H9 (cell line): ENCODE results near the gene SKP2. TPM values are rescaled to one million over a fixed set of nuclear protein-coding genes. Genes with fewer than 3 reads are reported as not detected.

Experiments used
- DNase-seq: peaks from one replicate; pipeline ENCODE4 v3.0.0-alpha.2; 2017
- H2AFZ ChIP-seq: one replicate; pipeline ENCODE4 v1.6.1; 2013; ENCODE audit warnings: mild to moderate bottlenecking, low read length, control low read depth, moderate library complexity
- H2AK5ac ChIP-seq: 2 replicates; pipeline ENCODE4 v1.6.1; 2013; ENCODE audit warnings: low read length, control low read depth, mixed read lengths; ENCODE audit not compliant: insufficient read length
- H2BK120ac ChIP-seq: one replicate; pipeline ENCODE4 v1.6.1; 2013; ENCODE audit warnings: low read depth, mild to moderate bottlenecking, low read length, control low read depth, inconsistent platforms; ENCODE audit not compliant: poor library complexity, severe bottlenecking
- H2BK12ac ChIP-seq: 2 replicates; pipeline ENCODE4 v1.6.1; 2013; ENCODE audit warnings: low read length, control low read depth, mixed read lengths, low read depth; ENCODE audit not compliant: insufficient read length
- H2BK15ac ChIP-seq: 2 replicates; pipeline ENCODE4 v1.6.1; 2013; ENCODE audit warnings: low read depth, low read length, control low read depth
- H2BK20ac ChIP-seq: one replicate; pipeline ENCODE4 v1.6.1; 2013; ENCODE audit warnings: low read depth, mild to moderate bottlenecking, low read length, control low read depth, inconsistent platforms; ENCODE audit not compliant: poor library complexity, severe bottlenecking
- H2BK5ac ChIP-seq: 2 replicates; pipeline ENCODE4 v1.6.1; 2013; ENCODE audit warnings: low read length, control low read depth, mixed read lengths; ENCODE audit not compliant: insufficient read length
- H3K14ac ChIP-seq: 2 replicates; pipeline ENCODE4 v1.6.1; 2013; ENCODE audit warnings: low read length, control low read depth; ENCODE audit not compliant: insufficient read depth
- H3K18ac ChIP-seq: 2 replicates; pipeline ENCODE4 v1.6.1; 2013; ENCODE audit warnings: low read depth, mild to moderate bottlenecking, mixed read lengths, low read length, control low read depth; ENCODE audit not compliant: insufficient read length
- H3K23ac ChIP-seq: 2 replicates; pipeline ENCODE4 v1.6.1; 2013; ENCODE audit warnings: low read length, control low read depth, mixed read lengths, low read depth; ENCODE audit not compliant: insufficient read length
- H3K23me2 ChIP-seq: 2 replicates; pipeline ENCODE4 v1.6.1; 2013; ENCODE audit warnings: low read depth, mild to moderate bottlenecking, mixed read lengths, low read length, control low read depth; ENCODE audit not compliant: insufficient read length, poor library complexity, severe bottlenecking
- H3K27ac ChIP-seq: 2 replicates; pipeline ENCODE4 v1.5.1; 2013; ENCODE audit warnings: low read length, control low read depth, mixed read lengths, low read depth; ENCODE audit not compliant: insufficient read length
- H3K27me3 ChIP-seq: 2 replicates; pipeline ENCODE4 v1.6.1; 2013; ENCODE audit warnings: low read length, control low read depth, inconsistent platforms; ENCODE audit not compliant: insufficient read depth
- H3K4ac ChIP-seq: 2 replicates; pipeline ENCODE4 v1.6.1; 2013; ENCODE audit warnings: low read depth, mild to moderate bottlenecking, control low read depth, inconsistent platforms, low read length, moderate library complexity
- H3K4me1 ChIP-seq: 2 replicates; pipeline ENCODE4 v1.6.1; 2013; ENCODE audit warnings: low read length, control low read depth, inconsistent platforms; ENCODE audit not compliant: insufficient read depth
- H3K4me2 ChIP-seq: 2 replicates; pipeline ENCODE4 v1.6.1; 2013; ENCODE audit warnings: low read length, control low read depth, mixed read lengths; ENCODE audit not compliant: insufficient read length, insufficient read depth
- H3K56ac ChIP-seq: 2 replicates; pipeline ENCODE4 v1.6.1; 2013; ENCODE audit warnings: low read depth, mild to moderate bottlenecking, mixed read lengths, low read length, control low read depth; ENCODE audit not compliant: insufficient read length
- H3K79me1 ChIP-seq: 2 replicates; pipeline ENCODE4 v1.6.1; 2013; ENCODE audit warnings: low read depth, mild to moderate bottlenecking, moderate library complexity, low read length, control low read depth, inconsistent platforms; ENCODE audit not compliant: insufficient read depth, poor library complexity, severe bottlenecking
- H3K79me2 ChIP-seq: 2 replicates; pipeline ENCODE4 v1.6.1; 2013; ENCODE audit warnings: low read length, control low read depth, inconsistent platforms; ENCODE audit not compliant: insufficient read depth
- H3K9ac ChIP-seq: 2 replicates; pipeline ENCODE4 v1.6.1; 2013; ENCODE audit warnings: low read length, control low read depth, mixed read lengths; ENCODE audit not compliant: insufficient read length; ENCODE audit errors: extremely low read depth
- H3K9me3 ChIP-seq: one replicate; pipeline ENCODE4 v1.6.1; 2013; ENCODE audit warnings: low read depth, low read length, inconsistent platforms; ENCODE audit not compliant: control insufficient read depth
- H3T11ph ChIP-seq: one replicate; pipeline ENCODE4 v1.6.1; 2013; ENCODE audit warnings: mild to moderate bottlenecking, low read length, control low read depth, inconsistent platforms
- H4K20me1 ChIP-seq: one replicate; pipeline ENCODE4 v1.6.1; 2013; ENCODE audit not compliant: control insufficient read depth, insufficient read length, insufficient read depth
- H4K5ac ChIP-seq: 2 replicates; pipeline ENCODE4 v1.6.1; 2013; ENCODE audit warnings: low read depth, mild to moderate bottlenecking, mixed read lengths, low read length, control low read depth; ENCODE audit not compliant: insufficient read length
- H4K8ac ChIP-seq: replicated peaks from 2 replicates; pipeline ENCODE4 v1.6.1; 2013; ENCODE audit warnings: low read length, control low read depth, mixed read lengths, low read depth; ENCODE audit not compliant: insufficient read length
- H4K91ac ChIP-seq: 2 replicates; pipeline ENCODE4 v1.6.1; 2013; ENCODE audit warnings: low read depth, mild to moderate bottlenecking, moderate library complexity, mixed read lengths, low read length, control low read depth; ENCODE audit not compliant: insufficient read length
- H3K27ac Mint-ChIP-seq, 3 experiments: 2 replicates in 2 of 3; 3 replicates in 1 of 3; pipeline ENCODE4 v1.8.0; 2020 to 2021; ENCODE audit warnings: mixed read lengths in 3 of 3, mild to moderate bottlenecking in 1 of 3, moderate library complexity in 1 of 3
- H3K27me3 Mint-ChIP-seq: 2 replicates; pipeline ENCODE4 v1.8.0; 2021; ENCODE audit warnings: low read depth, mild to moderate bottlenecking, moderate library complexity, mixed read lengths
- H3K36me3 Mint-ChIP-seq, 3 experiments: 2 replicates in 2 of 3; 3 replicates in 1 of 3; pipeline ENCODE4 v1.8.0; 2020 to 2021; ENCODE audit warnings: low read depth in 3 of 3, mixed read lengths in 3 of 3; ENCODE audit not compliant: insufficient read depth in 1 of 3
- H3K4me1 Mint-ChIP-seq, 2 experiments: 2 replicates each; pipeline ENCODE4 v1.8.0; 2020; ENCODE audit warnings: mixed read lengths in 2 of 2
- H3K4me3 Mint-ChIP-seq, 2 experiments: 2 replicates in 1 of 2; 3 replicates in 1 of 2; pipeline ENCODE4 v1.8.0; 2020 to 2021; ENCODE audit warnings: mild to moderate bottlenecking in 2 of 2, mixed read lengths in 2 of 2, moderate library complexity in 1 of 2
- H3K9me3 Mint-ChIP-seq, 2 experiments: 2 replicates in 1 of 2; 3 replicates in 1 of 2; pipeline ENCODE4 v1.8.0; 2020; ENCODE audit warnings: mild to moderate bottlenecking in 2 of 2, mixed read lengths in 2 of 2, moderate library complexity in 1 of 2
- WGBS: extraction: QIAGEN DNeasy Blood & Tissue Kit; methylation state at CpG from one replicate; pipeline ENCODE4 v1.1.7; 2013; ENCODE audit warnings: missing lambda C conversion rate, low lambda C conversion rate, mixed read lengths; ENCODE audit not compliant: insufficient read length; ENCODE audit errors: extremely low coverage; 5-methylcytosine and 5-hydroxymethylcytosine counted together
- total RNA-seq: library from RNA; stranded (reverse); gene quantifications from 2 replicates; pipeline ENCODE4 v1.2.1, GENCODE V29; 2021
- TF ChIP-seq, protein P1 (sequence below): fragments of 200-600 bp; sonication (generic); conservative IDR thresholded peaks from 3 replicates; pipeline ENCODE4 v1.8.0; 2021; ENCODE audit warnings: antibody characterized with exemption, mild to moderate bottlenecking

Gene SKP2
- total RNA-seq, 1 experiment from 2014 or later, result 103 TPM

DNA sequence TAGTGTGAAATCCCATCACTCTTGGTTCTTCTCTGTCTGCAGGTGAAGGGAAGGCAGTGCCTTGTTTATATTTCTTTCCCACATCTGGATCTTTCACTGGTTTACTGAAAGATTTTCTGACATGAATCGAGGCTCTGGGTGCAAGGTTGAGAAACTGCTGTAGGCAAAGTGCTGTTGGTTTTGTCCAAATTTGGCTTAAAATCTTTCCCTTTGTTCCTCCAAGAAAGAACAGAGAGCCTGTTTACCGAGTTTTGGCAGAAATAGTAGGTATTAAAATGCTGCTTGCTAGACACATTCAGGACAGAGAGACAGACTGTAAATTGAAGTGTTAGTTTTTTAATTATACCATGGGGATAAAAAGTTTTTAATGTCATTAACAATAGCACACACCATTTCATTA is 21.5 kb downstream of the SKP2 start:
- no peak overlapping the region for H3K27ac Mint-ChIP-seq
- H3K4me2 ChIP-seq, result no peak overlapping the region
- H3K79me2 ChIP-seq, result no peaks in the 10 kb centered on the region
- no peak overlapping the region for H4K91ac ChIP-seq
- no peak overlapping the region for H3K23ac ChIP-seq
- no peak overlapping the region for H3K14ac ChIP-seq
- no peak overlapping the region for H2BK20ac ChIP-seq
- no peaks in the 10 kb centered on the region for H3K27me3 Mint-ChIP-seq
- no peaks in the 10 kb centered on the region for H3K79me1 ChIP-seq
- no peaks in the 10 kb centered on the region for H4K20me1 ChIP-seq
- no peaks in the 10 kb centered on the region for H3K27me3 ChIP-seq
- no peak overlapping the region for H2AFZ ChIP-seq
- no CpG with 5 or more reads among the region's 2 CpGs for WGBS
- H2BK12ac ChIP-seq, result no peak overlapping the region
- no peak overlapping the region for H4K8ac ChIP-seq
- H3K9ac ChIP-seq, result no peak overlapping the region
- H2BK120ac ChIP-seq, result no peak overlapping the region
- DNase-seq, result no peak
- no peaks in the 10 kb centered on the region for H3K4me1 ChIP-seq
- no peak overlapping the region for H3K27ac ChIP-seq
- H3T11ph ChIP-seq, result no peak overlapping the region
- no peak overlapping the region for H3K56ac ChIP-seq
- no peak overlapping the region for H4K5ac ChIP-seq
- TF ChIP-seq, protein P1, sequence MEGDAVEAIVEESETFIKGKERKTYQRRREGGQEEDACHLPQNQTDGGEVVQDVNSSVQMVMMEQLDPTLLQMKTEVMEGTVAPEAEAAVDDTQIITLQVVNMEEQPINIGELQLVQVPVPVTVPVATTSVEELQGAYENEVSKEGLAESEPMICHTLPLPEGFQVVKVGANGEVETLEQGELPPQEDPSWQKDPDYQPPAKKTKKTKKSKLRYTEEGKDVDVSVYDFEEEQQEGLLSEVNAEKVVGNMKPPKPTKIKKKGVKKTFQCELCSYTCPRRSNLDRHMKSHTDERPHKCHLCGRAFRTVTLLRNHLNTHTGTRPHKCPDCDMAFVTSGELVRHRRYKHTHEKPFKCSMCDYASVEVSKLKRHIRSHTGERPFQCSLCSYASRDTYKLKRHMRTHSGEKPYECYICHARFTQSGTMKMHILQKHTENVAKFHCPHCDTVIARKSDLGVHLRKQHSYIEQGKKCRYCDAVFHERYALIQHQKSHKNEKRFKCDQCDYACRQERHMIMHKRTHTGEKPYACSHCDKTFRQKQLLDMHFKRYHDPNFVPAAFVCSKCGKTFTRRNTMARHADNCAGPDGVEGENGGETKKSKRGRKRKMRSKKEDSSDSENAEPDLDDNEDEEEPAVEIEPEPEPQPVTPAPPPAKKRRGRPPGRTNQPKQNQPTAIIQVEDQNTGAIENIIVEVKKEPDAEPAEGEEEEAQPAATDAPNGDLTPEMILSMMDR, result no peak
- no peak overlapping the region for H2BK5ac ChIP-seq
- H3K4me1 Mint-ChIP-seq, result no peaks in the 10 kb centered on the region
- H3K4ac ChIP-seq, result no peak overlapping the region
- no peak overlapping the region for H3K18ac ChIP-seq
- H3K9me3 Mint-ChIP-seq, result no peaks in the 10 kb centered on the region
- H3K36me3 Mint-ChIP-seq, result peaks cover 17 to 89% (median 78%) of the 10 kb centered on the region in 3 experiments; a peak in 6 of 7 replicates
- H3K23me2 ChIP-seq, result no peaks in the 10 kb centered on the region
- H2AK5ac ChIP-seq, result no peak overlapping the region
- no peaks in the 10 kb centered on the region for H3K9me3 ChIP-seq
- H3K4me3 Mint-ChIP-seq, result no peak overlapping the region
- H2BK15ac ChIP-seq, result no peak overlapping the region
